ENCODE results near the gene ZNF735. TPM values are rescaled to one million over a fixed set of nuclear protein-coding genes. Genes with fewer than 3 reads are reported as not detected.

ZNF735 gene
- polyA plus RNA-seq, 3 donors: not detected

- no peaks in the 10 kb centered on the region for H3K4me1 ChIP-seq (ENCODE audit: control insufficient read depth in 1 of 2, insufficient read depth in 2 of 2, low read length in 2 of 2)
- Mint-ChIP-seq H3K9me3 (peaks cover 11 to 38% (median 20%) of the 10 kb centered on the region in 7 donors), H3K4me3 (no peak overlapping the region), H3K27ac (no peak overlapping the region), H3K4me1 (no peaks in the 10 kb centered on the region), H3K27me3 (ENCODE audit: low read depth in 3 of 3) (peaks cover 0 to 9% (median 0%) of the 10 kb centered on the region in 3 donors), H3K36me3 (no peaks in the 10 kb centered on the region)
- no peaks in the 10 kb centered on the region for H3K36me3 ChIP-seq (replicated peaks in 1 of 2; ENCODE audit: control insufficient read depth in 1 of 2, insufficient read depth in 2 of 2, low read length in 2 of 2)
- H3K27me3 ChIP-seq (ENCODE audit: control insufficient read depth in 2 of 2, insufficient read depth in 2 of 2, low read length in 2 of 2): no peaks in the 10 kb centered on the region
- no peak overlapping the region for H3K9ac ChIP-seq (ENCODE audit: insufficient read depth, low read length, poor library complexity, severe bottlenecking)
- H3K27ac ChIP-seq (ENCODE audit: low read depth in 1 of 2, low read length in 2 of 2): no peak overlapping the region
- no peak overlapping the region for H2AFZ ChIP-seq (ENCODE audit: insufficient read depth, low read depth, low read length, poor library complexity, severe bottlenecking)
- DNase-seq: no peak
- peaks cover 23 to 37% of the 10 kb centered on the region in 2 donors for H3K9me3 ChIP-seq (replicated peaks in 1 of 2; ENCODE audit: control insufficient read depth in 1 of 2, insufficient read depth in 1 of 2, low read length in 2 of 2)
- intact Hi-C loops (cut with micrococcal nuclease): loop anchor here in 1 of 2 donors (5.0 kb wide), 1 partner anchor 435 kb away; no protein-coding TSS in a partner anchor
- no peak overlapping the region for H3K4me3 ChIP-seq (replicated peaks in 1 of 3; ENCODE audit: low read depth in 2 of 3, low read length in 3 of 3)
- H4K20me1 ChIP-seq (ENCODE audit: insufficient read depth, low read length): no peaks in the 10 kb centered on the region
- H3K79me2 ChIP-seq (ENCODE audit: insufficient read depth, low read length): no peaks in the 10 kb centered on the region
- WGBS (ENCODE audit: insufficient coverage): 40% methylated on average over 66 of the region's 66 CpGs
- TF ChIP-seq CTCF (IDR thresholded peaks at IDR 0.05): no peak
- no peak overlapping the region for H3K4me2 ChIP-seq (replicated peaks; ENCODE audit: extremely low read depth, low read length, poor library complexity, severe bottlenecking)
Measured at GRCh38 chr7:64182036-64182790, 24.8 kb upstream of the ZNF735 start.

GRCh38 chr7:64183126-64183742 is 23.8 kb upstream of the ZNF735 start:
- no peak overlapping the region for H3K4me3 ChIP-seq (replicated peaks in 1 of 3; ENCODE audit: low read depth in 2 of 3, low read length in 3 of 3)
- no peaks in the 10 kb centered on the region for H4K20me1 ChIP-seq (ENCODE audit: insufficient read depth, low read length)
- Mint-ChIP-seq H3K27me3 (ENCODE audit: low read depth in 3 of 3) (peaks cover 0 to 9% (median 0%) of the 10 kb centered on the region in 3 donors), H3K9me3 (peaks cover 11 to 45% (median 20%) of the 10 kb centered on the region in 7 donors), H3K36me3 (no peaks in the 10 kb centered on the region), H3K27ac (no peak overlapping the region), H3K4me1 (no peaks in the 10 kb centered on the region), H3K4me3 (no peak overlapping the region)
- no peak overlapping the region for H3K9ac ChIP-seq (ENCODE audit: insufficient read depth, low read length, poor library complexity, severe bottlenecking)
- no peak overlapping the region for H3K4me2 ChIP-seq (replicated peaks; ENCODE audit: extremely low read depth, low read length, poor library complexity, severe bottlenecking)
- H3K27ac ChIP-seq (ENCODE audit: low read depth in 1 of 2, low read length in 2 of 2): no peak overlapping the region
- H3K27me3 ChIP-seq (ENCODE audit: control insufficient read depth in 2 of 2, insufficient read depth in 2 of 2, low read length in 2 of 2): no peaks in the 10 kb centered on the region
- no peaks in the 10 kb centered on the region for H3K79me2 ChIP-seq (ENCODE audit: insufficient read depth, low read length)
- peaks cover 31 to 47% of the 10 kb centered on the region in 2 donors for H3K9me3 ChIP-seq (replicated peaks in 1 of 2; ENCODE audit: control insufficient read depth in 1 of 2, insufficient read depth in 1 of 2, low read length in 2 of 2)
- H2AFZ ChIP-seq (ENCODE audit: insufficient read depth, low read depth, low read length, poor library complexity, severe bottlenecking): no peak overlapping the region
- H3K36me3 ChIP-seq (replicated peaks in 1 of 2; ENCODE audit: control insufficient read depth in 1 of 2, insufficient read depth in 2 of 2, low read length in 2 of 2): no peaks in the 10 kb centered on the region
- TF ChIP-seq CTCF (IDR thresholded peaks at IDR 0.05): peak; percentile 75
- no peaks in the 10 kb centered on the region for H3K4me1 ChIP-seq (ENCODE audit: control insufficient read depth in 1 of 2, insufficient read depth in 2 of 2, low read length in 2 of 2)
- intact Hi-C loops (cut with micrococcal nuclease): loop anchor here in 1 of 2 donors (5.0 kb wide), 1 partner anchor 434 kb away; no protein-coding TSS in a partner anchor
- no peak for DNase-seq
- WGBS (ENCODE audit: insufficient coverage): 32% methylated on average over 23 of the region's 31 CpGs

Measured in CD14-positive monocyte (primary cell).